GM18907 (cell line): ENCODE measurements around the gene APOL2.
"Not testable (repeated sequence)": the region's sequence is repeated elsewhere in the genome, so short reads cannot be mapped to it uniquely, and the experiment has no call there.

Experiments used
- ATAC-seq: cut with Tn5 transposase; IDR thresholded peaks from one replicate; pipeline ENCODE4 v1.9.1; 2021; ENCODE audit warnings: mild to moderate bottlenecking, moderate library complexity; ENCODE audit not compliant: unreplicated experiment

Gene APOL2

GRCh38 chr22:36244522-36245391 is 5.4 kb upstream of the APOL2 start:
- no peak for ATAC-seq

DNA sequence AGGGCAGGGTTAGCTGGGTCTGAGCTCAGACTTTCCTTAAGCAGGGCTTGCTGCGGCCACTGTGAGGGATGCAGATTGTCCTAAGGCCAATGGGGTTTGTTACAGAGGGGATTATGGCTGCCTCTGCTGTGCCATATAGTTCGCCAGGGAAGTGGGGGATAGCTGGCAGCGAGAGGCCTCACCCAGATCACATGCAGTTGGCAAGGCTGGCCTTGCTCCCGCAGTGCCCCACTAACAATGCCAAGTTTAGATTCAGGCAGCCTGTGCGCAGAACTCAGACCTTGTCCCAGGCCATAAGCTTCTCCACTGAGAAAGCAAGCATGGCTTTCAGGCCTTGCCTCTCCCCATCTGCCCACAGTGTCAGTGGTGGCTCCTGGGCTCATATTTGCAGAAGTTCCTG is 4.7 kb upstream of the APOL2 start:
- no peak for ATAC-seq

DNA sequence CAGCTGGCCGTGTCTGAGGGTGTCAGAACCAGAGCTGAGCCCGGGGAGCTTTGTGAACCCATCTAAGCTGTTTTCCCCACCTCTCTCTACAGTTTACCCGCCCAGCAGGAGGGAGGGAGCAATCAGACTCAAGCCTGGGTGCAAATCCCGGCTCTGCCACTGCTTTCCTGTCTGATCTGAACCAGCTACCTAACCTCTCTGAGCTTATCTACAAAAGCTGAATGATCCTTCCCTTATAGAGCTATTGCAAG is 252 bp downstream of the APOL2 start:
- ATAC-seq, result no peak

DNA sequence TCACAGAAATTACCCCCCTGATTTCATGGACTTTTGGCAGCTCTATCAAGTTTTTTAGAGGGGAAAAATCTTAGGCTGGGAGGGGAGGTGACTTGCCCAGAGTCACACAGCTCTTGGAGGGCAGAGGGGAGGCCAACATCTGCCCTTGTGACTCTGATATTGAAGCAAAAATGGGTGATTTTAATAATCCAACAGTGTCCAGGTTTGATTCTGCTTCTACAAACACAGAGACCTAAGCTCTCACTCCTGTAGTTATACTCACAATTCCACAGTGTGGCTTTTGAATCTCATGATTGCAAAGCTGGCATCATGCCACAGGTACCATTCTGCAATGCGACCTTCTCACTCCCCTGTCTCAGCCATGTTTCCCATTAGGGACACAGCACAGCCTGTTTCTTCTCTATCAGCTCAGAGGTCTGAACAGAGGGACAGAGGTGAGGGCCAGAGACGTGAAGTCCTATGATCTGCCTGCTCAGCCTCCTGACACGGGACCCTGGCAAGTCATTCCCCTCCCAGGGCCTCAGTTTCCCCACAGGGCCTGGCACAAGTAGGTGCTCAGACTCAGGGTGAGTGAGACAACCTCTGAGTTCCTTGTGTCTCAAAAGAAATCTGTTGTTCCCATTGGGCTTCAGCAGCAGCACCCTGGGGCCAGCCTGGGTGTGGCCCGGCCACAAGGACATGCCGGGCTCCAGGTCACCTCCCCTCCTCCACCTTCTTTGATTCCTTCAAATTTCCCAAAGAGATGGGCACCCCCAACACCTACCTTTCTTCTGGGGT is 766 bp downstream of the APOL2 start:
- peak; percentile 7 for ATAC-seq

DNA sequence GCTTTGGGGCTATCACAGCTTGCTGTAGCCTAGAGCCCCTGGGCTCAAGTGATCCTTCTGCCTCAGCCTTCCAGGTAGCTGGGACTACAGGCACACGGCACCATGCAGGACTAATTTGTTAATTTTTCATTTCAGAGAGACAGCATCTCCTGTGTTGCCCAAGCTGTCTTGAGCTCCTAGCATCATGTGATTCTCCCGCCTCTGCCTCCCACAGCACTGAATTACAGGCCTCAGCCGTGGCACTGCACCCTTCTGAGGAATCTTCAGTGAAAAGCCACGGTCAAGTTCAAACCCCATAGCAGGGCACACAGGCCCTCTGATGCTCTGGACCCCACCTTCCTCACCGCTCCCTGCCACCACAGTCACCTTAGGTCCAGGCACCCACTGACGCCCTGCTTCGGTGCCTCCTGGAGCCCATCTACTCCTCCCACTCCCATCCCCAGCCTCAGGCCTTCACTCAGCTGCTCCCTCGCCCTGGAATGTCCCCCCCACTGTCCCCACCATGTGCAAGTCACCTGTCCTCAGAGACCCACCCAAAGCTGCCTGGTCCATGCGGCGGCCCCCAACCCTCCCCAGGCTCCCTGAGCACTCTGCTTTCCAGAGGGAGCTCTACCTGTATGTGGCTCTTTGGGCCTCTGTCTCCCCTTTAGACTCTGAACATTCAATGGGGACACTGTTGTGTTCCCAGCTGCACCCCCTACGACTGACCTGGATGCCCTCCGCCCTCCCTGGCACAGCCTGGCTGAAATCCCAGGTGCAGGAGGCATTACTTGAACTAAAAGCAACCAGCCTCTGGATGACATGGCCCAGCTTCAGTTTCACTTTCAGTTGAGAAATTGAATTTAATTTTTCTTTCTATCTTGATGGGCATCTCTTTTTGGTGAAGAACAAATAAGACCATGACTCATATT is 1.6 kb downstream of the APOL2 start:
- ATAC-seq, result no peak

DNA sequence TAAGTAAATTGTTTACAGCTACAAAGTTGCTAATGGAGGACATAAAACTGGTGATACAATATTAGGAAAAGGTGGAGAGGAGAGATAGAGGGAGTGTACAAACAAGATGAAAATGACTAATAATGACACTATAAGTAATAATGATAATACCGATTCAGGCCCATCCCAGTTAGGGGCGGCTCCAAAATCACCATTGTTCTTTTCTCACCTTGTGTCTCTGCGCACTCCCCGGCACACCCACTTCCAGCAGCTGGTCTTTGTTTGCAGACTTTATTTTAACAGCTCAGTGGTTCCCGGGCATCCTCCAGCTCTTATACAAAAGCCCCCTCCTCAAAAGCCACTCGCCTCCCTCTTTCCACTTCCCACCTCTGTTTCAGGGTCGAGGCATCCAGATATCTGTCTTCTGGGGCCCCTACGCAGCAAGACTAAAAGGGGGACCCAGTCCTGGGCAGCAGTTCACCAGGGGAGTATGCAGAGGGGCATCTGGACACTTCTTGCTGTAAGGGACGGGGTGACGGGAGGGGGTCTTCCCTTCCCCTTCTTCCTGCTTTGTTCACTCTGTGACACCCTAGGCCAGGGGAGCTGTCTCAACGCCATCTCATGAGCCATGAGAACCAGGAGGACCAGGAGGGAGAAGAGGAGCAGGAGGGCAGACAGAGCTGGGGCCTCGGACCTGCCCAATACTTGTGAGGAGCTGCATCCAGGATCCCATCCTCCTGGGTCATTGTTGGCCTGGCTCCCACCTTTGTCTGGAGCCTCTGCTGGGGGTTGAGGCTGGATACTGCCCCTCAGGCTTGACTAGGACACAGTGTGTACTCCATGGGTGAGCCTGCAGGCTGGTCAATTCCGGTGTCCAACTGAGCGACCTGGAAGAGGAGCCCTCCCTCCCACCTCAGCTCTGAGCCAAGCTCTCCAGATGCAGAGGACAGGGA is 2.7 kb downstream of the APOL2 start:
- ATAC-seq, result no peak

- no peak for ATAC-seq
Measured at GRCh38 chr22:36235585-36235984, 3.7 kb downstream of the APOL2 start.

DNA sequence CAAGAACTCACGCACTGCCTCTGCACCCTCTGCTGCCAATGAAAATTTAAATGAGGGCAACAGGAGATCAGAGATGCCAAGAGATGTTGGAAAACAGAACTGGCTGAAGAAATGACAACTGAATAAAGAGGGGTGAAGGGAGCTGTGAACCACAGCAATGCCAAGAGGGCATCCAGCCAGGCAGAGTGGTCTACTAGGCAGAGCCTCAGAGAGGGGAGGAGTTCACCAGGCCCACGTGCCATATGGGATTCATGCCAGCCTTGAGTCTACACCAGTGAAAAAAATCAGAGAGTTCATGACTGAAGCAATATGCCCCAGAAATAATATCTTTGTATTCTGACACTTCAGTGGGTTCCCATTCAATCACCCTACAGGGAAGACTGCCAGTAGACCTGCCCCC is 4.4 kb downstream of the APOL2 start:
- ATAC-seq, result no peak

DNA sequence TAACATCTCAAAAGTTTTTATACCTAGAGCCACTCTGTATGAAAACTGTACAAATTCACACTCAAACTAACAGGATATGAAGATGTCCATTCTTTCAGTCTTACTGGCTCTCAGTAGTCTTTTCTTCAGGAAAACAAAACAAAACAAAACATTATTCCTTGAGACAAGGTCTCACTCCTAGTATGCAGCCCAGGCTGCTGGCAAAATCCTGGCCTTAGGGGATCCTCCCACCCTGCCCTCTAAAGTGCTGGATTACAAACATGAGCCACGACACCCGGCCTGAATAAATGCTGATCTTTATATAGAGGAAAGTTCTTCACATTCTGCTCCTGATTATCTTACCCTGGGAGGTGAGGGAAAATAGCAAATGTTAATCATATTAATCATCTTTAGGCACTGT is 5.1 kb downstream of the APOL2 start:
- no peak for ATAC-seq

GRCh38 chr22:36233796-36234195 is 5.5 kb downstream of the APOL2 start:
- ATAC-seq, result no peak

GRCh38 chr22:36232715-36233401 is 6.5 kb downstream of the APOL2 start:
- no peak for ATAC-seq

- ATAC-seq, result not testable (repeated sequence)
Measured at GRCh38 chr22:36231051-36231450, 8.3 kb downstream of the APOL2 start.

DNA sequence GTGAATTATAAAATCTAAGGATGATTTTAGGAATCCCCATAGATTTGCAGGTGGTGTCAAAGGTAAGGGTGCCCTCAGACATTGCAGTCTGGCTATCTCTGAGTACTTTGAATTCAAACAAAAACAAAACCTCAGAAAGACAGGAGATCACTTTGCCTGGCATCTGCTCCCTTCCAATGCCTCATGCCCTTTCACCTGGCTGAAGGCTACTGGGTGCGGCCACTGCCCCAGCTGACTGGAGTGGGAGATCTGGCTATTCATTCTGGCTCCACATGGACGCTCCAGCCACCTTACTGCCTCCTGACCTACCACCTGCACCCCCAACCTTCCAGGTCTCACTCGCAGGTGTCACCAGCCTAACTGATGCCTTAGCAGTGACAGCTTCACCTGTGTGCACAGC is 9.7 kb downstream of the APOL2 start:
- ATAC-seq, result not testable (repeated sequence)

DNA sequence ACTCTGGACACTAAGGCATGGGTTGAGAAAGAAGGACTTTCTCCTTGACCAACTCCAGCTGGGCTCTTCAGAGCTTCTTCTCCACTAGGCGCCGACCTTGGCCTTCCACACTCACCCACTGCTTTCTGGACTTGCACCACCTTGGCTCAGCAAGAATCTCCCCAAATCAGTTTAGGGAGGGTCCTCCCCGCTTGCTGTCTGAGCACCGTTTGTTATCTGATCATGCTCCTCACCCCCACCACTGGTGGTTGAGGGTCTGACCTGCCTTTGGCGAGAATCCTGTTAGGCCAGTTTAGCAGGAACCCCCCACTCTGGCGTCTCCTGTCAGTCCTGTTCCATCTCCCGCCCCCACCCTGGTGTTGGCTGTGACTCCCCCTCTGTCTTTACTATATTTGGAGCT is 10.4 kb downstream of the APOL2 start:
- no peak for ATAC-seq

- not testable (repeated sequence) for ATAC-seq
Measured at GRCh38 chr22:36228369-36228768, 11.0 kb downstream of the APOL2 start.

DNA sequence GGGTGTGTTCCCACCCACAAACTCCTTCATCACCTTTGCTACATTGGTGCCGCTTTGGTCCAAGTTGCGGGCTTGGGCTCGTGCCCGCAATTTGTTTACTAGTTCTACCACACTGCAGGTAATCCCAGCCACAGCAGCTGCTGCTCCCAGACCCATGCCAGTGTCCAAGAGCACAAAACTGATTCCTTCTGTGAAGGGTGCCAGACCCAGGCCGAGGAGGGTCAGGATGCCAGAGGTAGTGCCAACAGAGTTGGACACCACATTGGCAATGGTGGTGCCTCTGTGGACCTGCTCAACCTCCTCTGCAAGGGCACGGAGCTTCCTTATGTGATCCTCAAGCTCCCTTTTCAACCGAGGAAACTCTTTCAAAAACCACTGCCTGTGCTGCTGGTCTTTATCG is 11.5 kb downstream of the APOL2 start:
- no peak for ATAC-seq

DNA sequence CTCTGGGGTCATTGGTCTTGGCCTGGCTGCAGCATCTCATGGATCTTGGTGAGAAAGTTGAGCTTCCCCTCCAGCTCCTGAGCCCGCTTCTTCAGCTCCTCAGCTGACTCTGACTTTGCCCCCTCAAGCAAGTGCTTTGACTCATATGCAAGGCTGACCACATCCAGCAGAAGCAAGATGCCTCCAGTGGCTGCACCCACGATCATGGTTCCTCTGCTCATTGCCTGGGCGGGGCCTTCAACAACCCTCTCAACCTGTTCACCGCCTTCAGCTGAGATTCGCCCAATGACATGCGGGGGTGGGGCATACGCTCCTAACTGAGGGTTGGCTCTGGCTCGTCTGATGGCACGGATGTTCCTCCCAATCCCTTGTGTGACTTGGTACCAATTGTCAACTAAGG is 11.9 kb downstream of the APOL2 start:
- ATAC-seq, result no peak

DNA sequence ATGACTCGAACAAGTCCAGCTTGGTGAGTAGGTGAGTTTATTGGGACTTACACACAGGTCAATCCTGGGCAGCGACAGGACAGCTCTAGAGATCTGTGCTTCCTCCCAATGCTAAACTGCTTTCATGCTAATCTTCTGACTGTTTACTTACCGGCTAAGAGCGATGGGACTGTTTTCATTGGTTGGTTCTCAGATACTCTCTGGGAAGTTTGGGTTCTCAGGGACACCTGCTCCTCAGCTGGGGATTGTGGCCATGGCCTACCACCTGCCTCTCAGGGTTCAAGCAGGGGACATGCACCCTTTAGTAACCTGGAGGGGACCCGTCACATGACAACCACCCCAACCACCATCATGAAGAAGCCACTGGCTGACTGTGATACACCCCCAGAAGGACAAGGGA is 13.1 kb downstream of the APOL2 start:
- ATAC-seq, result no peak

GRCh38 chr22:36225333-36225922 is 13.9 kb downstream of the APOL2 start:
- no peak for ATAC-seq
